Pancreas (tissue), 10 donors: ENCODE data around the gene BCL11B. TPM values are rescaled to one million over a fixed set of nuclear protein-coding genes. Genes with fewer than 3 reads are reported as not detected.
A peak's percentile ranks its signal among the peaks of the same experiment; 100 is the strongest.

Source experiments
- ATAC-seq, 4 donors: fragments of 200-7000 bp; cut with Tn5 transposase; one replicate each; pipeline versions ENCODE4 v1.8.0 to v1.9.1; 2020; ENCODE audit warnings: mild to moderate bottlenecking in 4 of 4, moderate library complexity in 4 of 4
- DNase-seq, 6 donors: peaks; one replicate each; pipeline ENCODE4 v3.0.0-alpha.2; 2020
- FAIRE-seq: peaks from 2 replicates; lab custom pipeline; 2012; peaks lifted over from hg19 to GRCh38; lab: Jason Lieb, UNC
- H3K27ac ChIP-seq, 4 donors: fragments of 200-600 bp; sonication (generic); 1 replicate in 3 of 4; 2 replicates in 1 of 4; pipeline versions ENCODE4 v1.5.0 to v1.8.0; 2020
- H3K27me3 ChIP-seq, 4 donors: fragments of 200-600 bp; one replicate each; pipeline ENCODE4 v1.8.0; 2021
- H3K36me3 ChIP-seq, 3 donors: fragments of 200-600 bp; sonication (generic) in 1 of 3; one replicate each; pipeline versions ENCODE4 v1.5.0 to v1.8.0; 2020 to 2021
- H3K4me1 ChIP-seq, 3 donors: fragments of 200-600 bp; one replicate each; pipeline ENCODE4 v1.8.0; 2021
- H3K4me3 ChIP-seq, 4 donors: fragments of 200-600 bp; sonication (generic) in 2 of 4; one replicate each; pipeline versions ENCODE4 v1.5.0 to v1.8.0; 2020 to 2021
- H3K9me3 ChIP-seq, 4 donors: fragments of 200-600 bp; one replicate each; pipeline ENCODE4 v1.8.0; 2021
- WGBS, 2 donors: extraction: QIAGEN DNeasy Blood & Tissue Kit; methylation state at CpG; one replicate each; pipeline ENCODE4 v1.1.7; 2013; 5-methylcytosine and 5-hydroxymethylcytosine counted together
- intact Hi-C, 3 donors: fragments of 100-400 bp; cut with DNase I; formaldehyde crosslinking; loops; one replicate each; pipeline versions ENCODE4 v1.11.1 to v1.14.2; 2022
- polyA plus RNA-seq, 2 donors: library from polyadenylated mRNA; stranded (reverse); fragments of 200-250 nt; gene quantifications; one replicate each; pipeline ENCODE4 v1.2.3, GENCODE V29; 2013
- total RNA-seq, 6 donors: library from RNA; stranded (reverse); fragmentation: NEBNext Ultra II Directional in 4 of 6; extraction: Animal tissue kit (Norgen Biotek cat#: 25700) in 4 of 6; gene quantifications; one replicate each; pipeline versions ENCODE4 v1.2.1 to v1.2.4, GENCODE V29; 2021 to 2023
- TF ChIP-seq, protein P1 (sequence below), 4 donors: fragments of 200-600 bp; sonication (generic) in 3 of 4; IDR thresholded peaks; one replicate each; pipeline versions ENCODE4 v1.5.0 to v1.8.0; 2021; ENCODE audit warnings: antibody characterized with exemption in 4 of 4
- donor health status: healthy with polysubstance abuse.
- donor health status: DM: no; HTN: no; CAD: no; lungs with moderate emphysema.
- donor health status: DM: no; HTN: no; CAD: no.
- donor health status: control.
- donor health status: control.
- donor health status: Bipolar disorder and iron deficiency.
- donor health status: DM: yes; HTN: yes; CAD: no.
- donor health status: DM: no; HTN: no; CAD: no.
- donor health status: DM: no; HTN: no; CAD: no.
- donor health status: DM: yes; HTN: yes; CAD: no.

BCL11B gene
- total and polyA plus RNA-seq, 8 donors: 0.04 to 0.47 (median 0.27) TPM

- 58 to 73% methylated on average over 7 of the region's 7 CpGs for WGBS, 2 donors
- Histone ChIP-seq H3K4me1 (no peaks in the 10 kb centered on the region), H3K9me3 (no peaks in the 10 kb centered on the region), H3K4me3 (no peak overlapping the region), H3K27me3 (no peaks in the 10 kb centered on the region), H3K27ac (no peak overlapping the region), H3K36me3 (no peaks in the 10 kb centered on the region)
- ATAC-seq: no peak
- TF ChIP-seq, protein P1, sequence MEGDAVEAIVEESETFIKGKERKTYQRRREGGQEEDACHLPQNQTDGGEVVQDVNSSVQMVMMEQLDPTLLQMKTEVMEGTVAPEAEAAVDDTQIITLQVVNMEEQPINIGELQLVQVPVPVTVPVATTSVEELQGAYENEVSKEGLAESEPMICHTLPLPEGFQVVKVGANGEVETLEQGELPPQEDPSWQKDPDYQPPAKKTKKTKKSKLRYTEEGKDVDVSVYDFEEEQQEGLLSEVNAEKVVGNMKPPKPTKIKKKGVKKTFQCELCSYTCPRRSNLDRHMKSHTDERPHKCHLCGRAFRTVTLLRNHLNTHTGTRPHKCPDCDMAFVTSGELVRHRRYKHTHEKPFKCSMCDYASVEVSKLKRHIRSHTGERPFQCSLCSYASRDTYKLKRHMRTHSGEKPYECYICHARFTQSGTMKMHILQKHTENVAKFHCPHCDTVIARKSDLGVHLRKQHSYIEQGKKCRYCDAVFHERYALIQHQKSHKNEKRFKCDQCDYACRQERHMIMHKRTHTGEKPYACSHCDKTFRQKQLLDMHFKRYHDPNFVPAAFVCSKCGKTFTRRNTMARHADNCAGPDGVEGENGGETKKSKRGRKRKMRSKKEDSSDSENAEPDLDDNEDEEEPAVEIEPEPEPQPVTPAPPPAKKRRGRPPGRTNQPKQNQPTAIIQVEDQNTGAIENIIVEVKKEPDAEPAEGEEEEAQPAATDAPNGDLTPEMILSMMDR (IDR thresholded peaks at IDR 0.05): no peak
- no peak for FAIRE-seq
- intact Hi-C loops: no loop called here
- DNase-seq: no peak
These were observed 57.3 kb downstream of the BCL11B start for GRCh38 chr14:99214701-99215100.

GRCh38 chr14:99213527-99213971, 58.4 kb downstream of the BCL11B start:
- no peaks in the 10 kb centered on the region for H3K36me3 ChIP-seq
- TF ChIP-seq, protein P1 (IDR thresholded peaks at IDR 0.05): no peak
- no peaks in the 10 kb centered on the region for H3K27me3 ChIP-seq
- no peaks in the 10 kb centered on the region for H3K9me3 ChIP-seq
- ATAC-seq: no peak
- DNase-seq: peak in 1 of 6 donors; percentile 48
- no peak for FAIRE-seq
- 65 to 80% methylated on average over 12 of the region's 12 CpGs for WGBS, 2 donors
- no peak overlapping the region for H3K4me3 ChIP-seq
- no peaks in the 10 kb centered on the region for H3K4me1 ChIP-seq
- H3K27ac ChIP-seq: no peak overlapping the region
- intact Hi-C loops: no loop called here

- H3K4me3 ChIP-seq: no peak overlapping the region
- H3K27me3 ChIP-seq: no peaks in the 10 kb centered on the region
- intact Hi-C loops: no loop called here
- DNase-seq (no peak), FAIRE-seq (no peak), ATAC-seq (no peak)
- no peak overlapping the region for H3K27ac ChIP-seq
- TF ChIP-seq, protein P1 (IDR thresholded peaks at IDR 0.05): no peak
- no peaks in the 10 kb centered on the region for H3K4me1 ChIP-seq
- no peaks in the 10 kb centered on the region for H3K36me3 ChIP-seq
- 58 to 73% methylated on average over 11 of the region's 11 CpGs for WGBS, 2 donors
- no peaks in the 10 kb centered on the region for H3K9me3 ChIP-seq
These were observed 58.9 kb downstream of the BCL11B start for GRCh38 chr14:99213101-99213500.

DNA sequence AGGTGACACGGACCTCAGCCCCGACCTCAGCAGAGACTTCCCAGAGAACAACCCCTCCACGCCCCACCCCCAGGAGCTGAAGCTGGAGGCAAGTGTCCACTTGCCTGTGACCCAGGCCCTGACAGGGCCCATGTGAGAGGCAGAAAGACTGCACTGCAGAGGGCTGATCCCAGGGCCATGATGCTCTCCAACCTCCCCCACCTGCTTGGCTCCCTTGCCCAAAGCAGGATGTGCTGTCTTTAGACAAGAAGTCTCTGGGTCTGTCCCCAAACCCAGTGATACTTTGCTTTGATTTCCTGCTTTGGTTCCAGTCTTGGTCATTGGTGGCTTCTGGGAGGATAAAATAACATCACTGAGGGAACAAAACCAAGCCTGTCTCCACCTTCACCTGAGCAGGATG, 59.4 kb downstream of the BCL11B start:
- no peaks in the 10 kb centered on the region for H3K4me1 ChIP-seq
- TF ChIP-seq, protein P1 (IDR thresholded peaks at IDR 0.05): no peak
- no peaks in the 10 kb centered on the region for H3K27me3 ChIP-seq
- H3K9me3 ChIP-seq: no peaks in the 10 kb centered on the region
- intact Hi-C loops: no loop called here
- no peaks in the 10 kb centered on the region for H3K36me3 ChIP-seq
- no peak overlapping the region for H3K27ac ChIP-seq
- H3K4me3 ChIP-seq: no peak overlapping the region
- ATAC-seq (no peak), FAIRE-seq (no peak), DNase-seq (no peak)
- WGBS, 2 donors: 57 to 95% methylated on average over 3 of the region's 3 CpGs

- 62 to 77% methylated on average over 7 of the region's 7 CpGs for WGBS, 2 donors
- no peak for ATAC-seq
- H3K27ac ChIP-seq: no peak overlapping the region
- no peak for FAIRE-seq
- H3K4me1 ChIP-seq: no peaks in the 10 kb centered on the region
- TF ChIP-seq, protein P1 (IDR thresholded peaks at IDR 0.05): no peak
- no peak overlapping the region for H3K4me3 ChIP-seq
- no peaks in the 10 kb centered on the region for H3K36me3 ChIP-seq
- intact Hi-C loops: no loop called here
- DNase-seq: no peak
- H3K9me3 ChIP-seq: no peaks in the 10 kb centered on the region
- H3K27me3 ChIP-seq: no peaks in the 10 kb centered on the region
These were observed 59.8 kb downstream of the BCL11B start for GRCh38 chr14:99212199-99212598.
